Fibroblast of lung (primary cell): ENCODE data around the gene SH3BGRL2.

Experiments
- EZH2 ChIP-seq: IDR thresholded peaks from 2 replicates; pipeline ENCODE4 v1.5.1; 2012; ENCODE audit warnings: low read length, control low read depth, mild to moderate bottlenecking; ENCODE audit errors: missing control alignments
- TF ChIP-seq, protein P1 (sequence below), 2 donors: IDR thresholded peaks in 1 of 2; conservative IDR thresholded peaks in 1 of 2; 1 replicate in 1 of 2; 2 replicates in 1 of 2; pipeline ENCODE4 v1.5.1; 2011 to 2012; ENCODE audit warnings: low read length in 2 of 2, control low read depth in 1 of 2, inconsistent platforms in 1 of 2, low read depth in 1 of 2, mild to moderate bottlenecking in 1 of 2

DNA sequence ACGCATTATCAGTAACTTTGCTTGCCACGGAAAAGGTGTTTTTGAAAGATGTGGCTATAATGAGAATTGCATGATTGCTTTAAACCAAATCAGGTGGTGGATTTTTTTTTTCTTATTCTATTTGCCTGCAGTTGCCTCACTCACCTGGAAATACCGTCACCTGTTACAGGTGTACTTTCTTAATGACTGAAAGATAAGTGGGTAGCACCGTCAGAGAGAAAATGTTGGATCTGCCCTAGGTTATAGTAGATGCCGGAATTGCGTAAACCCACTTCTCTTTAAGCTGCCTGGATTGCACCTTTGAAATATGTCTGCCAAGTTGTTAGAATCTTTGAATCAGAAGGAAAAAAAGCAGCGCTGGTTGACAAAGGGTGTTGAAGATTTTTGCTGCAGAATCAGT lies 68.5 kb downstream of the SH3BGRL2 start:
- TF ChIP-seq, protein P1, sequence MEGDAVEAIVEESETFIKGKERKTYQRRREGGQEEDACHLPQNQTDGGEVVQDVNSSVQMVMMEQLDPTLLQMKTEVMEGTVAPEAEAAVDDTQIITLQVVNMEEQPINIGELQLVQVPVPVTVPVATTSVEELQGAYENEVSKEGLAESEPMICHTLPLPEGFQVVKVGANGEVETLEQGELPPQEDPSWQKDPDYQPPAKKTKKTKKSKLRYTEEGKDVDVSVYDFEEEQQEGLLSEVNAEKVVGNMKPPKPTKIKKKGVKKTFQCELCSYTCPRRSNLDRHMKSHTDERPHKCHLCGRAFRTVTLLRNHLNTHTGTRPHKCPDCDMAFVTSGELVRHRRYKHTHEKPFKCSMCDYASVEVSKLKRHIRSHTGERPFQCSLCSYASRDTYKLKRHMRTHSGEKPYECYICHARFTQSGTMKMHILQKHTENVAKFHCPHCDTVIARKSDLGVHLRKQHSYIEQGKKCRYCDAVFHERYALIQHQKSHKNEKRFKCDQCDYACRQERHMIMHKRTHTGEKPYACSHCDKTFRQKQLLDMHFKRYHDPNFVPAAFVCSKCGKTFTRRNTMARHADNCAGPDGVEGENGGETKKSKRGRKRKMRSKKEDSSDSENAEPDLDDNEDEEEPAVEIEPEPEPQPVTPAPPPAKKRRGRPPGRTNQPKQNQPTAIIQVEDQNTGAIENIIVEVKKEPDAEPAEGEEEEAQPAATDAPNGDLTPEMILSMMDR (conservative IDR thresholded peaks at IDR 0.05 in 1 of 2, IDR thresholded peaks at IDR 0.05 in 1 of 2; ENCODE audit: low read depth in 1 of 2, low read length in 2 of 2): no peak
- TF ChIP-seq EZH2: no peak
